NCI-H748 treated with DMSO at 0.1 percent for 48 hours (cell line): Measurements from ENCODE around the gene TRIAP1.
"Not testable (repeated sequence)": the region's sequence is repeated elsewhere in the genome, so short reads cannot be mapped to it uniquely, and the experiment has no call there.

ENCODE experiments used
- DNase-seq: peaks from one replicate; lab custom pipeline; 2025; lab: John Stamatoyannopoulos, UW

The TRIAP1 gene

DNA sequence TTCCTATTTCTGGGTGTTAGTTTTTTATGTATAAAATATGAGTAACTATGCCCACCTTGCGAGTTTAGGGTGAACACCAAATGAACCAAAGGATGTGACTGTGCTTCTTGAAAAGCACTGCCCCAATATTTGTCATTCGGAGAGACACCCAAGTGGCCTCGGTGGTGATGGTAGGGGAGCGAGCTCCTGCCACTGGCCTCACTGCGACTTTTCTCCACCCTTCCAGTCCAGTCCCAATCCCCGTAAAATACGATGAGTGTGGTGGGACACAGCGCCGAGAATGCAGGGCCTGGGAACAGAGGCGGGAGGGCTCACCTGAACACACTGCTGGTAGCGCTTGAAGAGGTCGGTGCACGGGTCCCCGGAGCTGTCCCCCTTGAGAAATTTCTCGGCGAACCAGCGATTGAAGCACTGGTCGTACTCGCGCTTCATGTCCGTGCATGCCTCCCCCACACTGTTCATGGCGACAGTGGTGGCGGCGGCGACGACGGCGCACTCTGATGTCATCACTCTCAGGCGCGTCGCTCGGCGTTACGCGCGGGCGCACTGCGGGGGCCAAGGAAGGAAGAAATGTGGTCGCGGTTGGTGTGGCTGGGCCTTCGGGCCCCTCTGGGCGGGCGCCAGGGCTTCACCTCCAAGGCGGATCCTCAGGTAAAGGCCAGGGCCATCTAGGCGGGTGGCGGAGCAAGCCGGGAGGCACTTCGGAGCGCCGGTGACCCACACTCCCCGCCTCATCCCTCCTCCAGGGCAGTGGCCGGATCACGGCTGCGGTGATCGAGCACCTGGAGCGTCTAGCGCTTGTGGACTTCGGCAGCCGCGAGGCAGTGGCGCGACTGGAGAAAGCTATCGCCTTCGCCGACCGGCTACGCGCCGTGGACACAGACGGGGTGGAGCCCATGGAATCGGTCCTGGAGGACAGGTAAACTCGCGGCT is at the start of gene TRIAP1, which contains the start of gene GATC:
Gene TRIAP1 (minus strand): TSS at position 474 of the 933 bp plus-strand sequence. CDS start 12 bp downstream, at position 462.
Gene GATC (plus strand): TSS at position 534 of the 933 bp plus-strand sequence. CDS start 37 bp downstream, at position 571.
- peak; percentile 67 for DNase-seq

DNA sequence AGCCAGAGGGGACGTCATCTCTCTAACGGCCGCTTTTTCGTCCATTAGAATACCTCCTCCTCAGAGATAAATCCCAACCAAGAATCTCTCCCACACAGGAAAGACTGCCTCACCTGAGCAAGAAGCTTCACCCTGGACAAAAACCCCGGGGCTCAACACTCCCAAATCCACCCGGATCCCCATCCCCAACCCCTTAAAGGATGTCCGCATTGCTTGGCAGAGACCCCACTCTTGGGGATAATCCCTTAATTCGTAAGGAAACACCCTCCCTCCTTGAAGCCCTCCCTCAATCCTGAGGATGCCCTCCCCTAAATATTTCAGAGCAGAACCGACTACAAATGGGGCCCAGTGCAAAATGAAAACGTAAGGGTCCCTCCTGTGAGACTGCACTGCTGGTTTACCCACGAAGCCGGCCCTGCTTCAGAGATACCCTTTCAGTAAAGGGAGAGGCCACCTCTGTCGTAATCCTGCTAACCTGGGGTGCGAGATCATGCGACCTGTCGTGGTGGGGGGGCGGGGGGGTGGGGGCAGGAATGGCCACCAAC is 49.1 kb upstream of the TRIAP1 start:
- no peak for DNase-seq

DNA sequence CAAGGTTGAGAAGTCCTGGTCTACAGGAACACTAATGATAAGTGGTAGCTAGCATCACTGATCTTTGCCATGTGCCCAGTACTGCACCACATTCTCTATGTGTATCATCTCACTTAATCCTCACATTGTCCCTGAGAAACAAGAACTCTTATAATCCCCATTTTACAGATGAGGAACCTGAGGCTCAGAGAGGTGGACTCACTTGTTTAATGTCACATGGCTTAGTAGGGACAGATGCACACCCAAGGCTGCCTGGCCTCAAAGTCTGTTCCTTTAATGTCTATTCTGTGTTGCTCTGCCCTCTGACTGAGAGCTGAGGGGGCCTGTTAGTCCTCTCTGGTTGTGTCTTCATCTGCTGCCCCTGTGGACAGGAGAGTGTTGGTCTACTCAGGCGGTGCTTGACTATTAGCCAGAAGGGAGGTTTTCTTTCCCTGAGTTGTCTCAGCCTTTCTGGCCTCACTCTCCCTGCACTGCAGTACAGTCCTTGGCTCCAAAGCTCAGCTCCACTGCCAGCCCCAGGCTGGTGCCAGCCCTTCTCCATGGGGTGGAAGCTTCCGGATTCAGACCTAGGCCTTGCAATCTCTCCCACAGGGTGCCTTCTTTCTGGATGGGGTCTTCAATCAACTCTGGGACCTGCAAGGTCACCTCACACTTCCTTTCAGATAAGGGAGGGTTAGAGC is 44.8 kb upstream of the TRIAP1 start:
- DNase-seq = no peak

DNA sequence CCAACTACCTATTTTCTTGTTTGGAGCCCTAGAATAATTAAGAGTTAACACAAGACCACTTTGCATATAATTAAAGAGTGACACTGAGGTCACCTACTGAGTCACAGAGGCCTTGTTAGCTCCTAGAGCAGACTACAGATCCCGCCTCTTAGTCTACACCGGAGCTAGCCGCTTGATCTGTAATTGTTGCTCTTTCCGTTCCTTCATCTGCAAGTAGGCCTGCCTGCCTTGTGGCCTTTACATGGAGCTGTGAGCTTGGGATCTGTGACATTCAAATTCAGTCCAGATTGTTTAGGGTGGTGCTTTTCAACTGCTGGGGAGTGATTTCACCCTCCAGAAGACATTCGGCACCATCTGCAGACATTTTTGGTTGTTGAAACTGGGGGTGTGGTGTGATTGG is 44.1 kb upstream of the TRIAP1 start:
- DNase-seq = no peak

DNA sequence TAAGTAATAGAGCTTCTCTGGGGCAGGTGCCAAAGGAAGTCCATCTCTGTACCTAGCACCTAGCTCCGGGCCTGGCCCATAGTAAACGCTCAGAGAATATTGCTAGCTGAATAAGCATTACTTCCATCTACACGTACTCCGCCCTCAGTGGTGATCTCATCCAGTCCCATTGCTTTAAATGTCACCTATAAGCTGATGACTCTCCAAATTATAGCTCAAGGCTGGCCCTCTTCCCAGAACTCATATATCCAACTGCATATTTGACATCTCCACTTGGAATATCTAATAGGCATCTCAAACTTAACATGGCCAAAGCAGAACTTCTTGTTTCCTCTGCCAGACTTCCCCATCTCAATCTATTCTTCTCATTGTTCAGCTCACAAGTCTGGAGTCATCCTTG is 42.8 kb upstream of the TRIAP1 start:
- DNase-seq = no peak

DNA sequence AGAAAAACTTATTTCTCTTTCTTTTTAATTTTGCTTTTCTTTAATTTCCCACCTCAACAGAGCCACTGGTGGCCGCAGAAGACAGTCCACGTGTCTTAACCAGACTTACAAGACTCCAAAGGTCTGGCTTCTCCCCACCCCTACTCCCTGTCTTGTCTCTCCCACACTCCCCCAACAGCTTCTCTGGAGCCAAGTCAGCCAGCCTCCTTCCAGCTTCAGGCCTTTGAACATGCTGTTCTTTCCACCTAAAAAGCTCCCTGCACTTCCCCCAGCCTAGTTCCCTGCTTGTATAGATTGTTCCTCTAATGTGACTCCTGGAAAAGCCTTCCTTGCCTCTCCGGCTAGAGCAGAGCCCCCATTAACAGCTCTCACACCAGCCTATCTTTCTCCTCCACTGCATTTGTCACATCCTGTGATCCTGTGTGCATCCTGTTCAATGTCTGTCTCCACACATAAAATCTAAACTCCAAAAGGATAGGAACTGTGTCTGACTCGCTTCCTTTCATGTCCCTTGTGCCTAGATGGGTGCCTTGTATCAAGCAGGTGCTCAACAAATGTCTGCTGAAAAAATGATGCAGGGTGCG is 42.0 kb upstream of the TRIAP1 start:
- DNase-seq = no peak

DNA sequence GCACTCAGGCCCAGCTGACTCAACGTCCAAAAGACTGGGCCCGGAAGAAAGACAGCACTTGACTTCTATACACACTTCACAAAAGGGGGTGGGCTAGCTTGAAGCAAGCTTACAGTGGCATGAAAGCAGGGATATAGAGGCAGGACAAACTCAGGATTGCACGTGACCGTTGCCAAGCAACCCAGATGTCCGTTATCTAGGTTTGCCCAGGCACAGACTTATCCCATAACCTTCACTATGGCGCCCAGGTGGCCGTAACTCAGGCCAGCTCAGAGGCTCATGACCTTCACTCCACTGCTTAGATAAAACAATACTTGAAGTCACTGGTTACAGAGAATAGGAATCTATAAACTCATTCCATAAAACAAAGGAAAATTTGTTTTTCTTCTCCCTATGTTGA is 41.4 kb upstream of the TRIAP1 start:
- DNase-seq = not testable (repeated sequence)

DNA sequence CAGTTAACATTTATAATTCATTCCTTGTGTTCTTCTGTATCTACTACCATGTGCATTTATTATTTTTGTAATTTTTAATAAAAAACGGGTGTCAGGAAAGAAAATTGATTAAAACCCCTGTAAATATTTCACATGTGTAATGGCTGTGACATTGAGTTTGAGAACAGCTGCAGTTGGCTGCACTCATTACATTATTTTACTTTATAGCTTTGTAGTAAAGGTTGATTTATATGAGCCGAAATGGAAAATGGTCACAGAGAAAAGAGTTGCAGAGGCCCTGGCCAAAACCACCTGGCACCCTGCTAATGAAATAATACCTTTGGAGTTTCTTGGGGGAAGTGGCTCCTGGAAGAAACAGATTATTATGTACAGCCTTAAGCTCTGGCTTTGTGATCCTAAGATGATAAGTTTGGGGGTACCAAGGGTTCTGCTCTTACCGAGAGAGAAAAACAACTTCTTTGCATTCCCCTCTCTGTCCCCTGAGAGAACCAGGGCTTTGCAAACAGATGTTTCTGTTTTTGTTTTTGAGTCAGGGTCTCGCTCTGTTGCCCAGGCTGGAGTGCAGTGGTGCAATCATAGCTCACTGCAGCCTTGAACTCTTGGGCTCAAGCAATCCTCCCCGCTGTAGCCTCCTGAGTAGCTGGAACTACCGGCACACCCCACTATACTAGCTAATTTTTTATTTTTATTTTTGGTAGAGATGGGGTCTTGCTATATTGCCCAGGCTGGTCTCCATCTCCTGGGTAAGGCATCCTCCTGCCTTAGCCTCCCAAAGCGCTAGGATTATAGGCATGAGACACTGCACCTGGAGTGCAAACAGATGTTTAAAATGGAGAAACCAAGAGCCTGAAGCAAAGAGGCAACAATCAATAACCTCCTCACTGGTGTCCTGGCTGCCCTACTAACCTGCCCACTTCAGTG is 40.0 kb upstream of the TRIAP1 start:
- no peak for DNase-seq

DNA sequence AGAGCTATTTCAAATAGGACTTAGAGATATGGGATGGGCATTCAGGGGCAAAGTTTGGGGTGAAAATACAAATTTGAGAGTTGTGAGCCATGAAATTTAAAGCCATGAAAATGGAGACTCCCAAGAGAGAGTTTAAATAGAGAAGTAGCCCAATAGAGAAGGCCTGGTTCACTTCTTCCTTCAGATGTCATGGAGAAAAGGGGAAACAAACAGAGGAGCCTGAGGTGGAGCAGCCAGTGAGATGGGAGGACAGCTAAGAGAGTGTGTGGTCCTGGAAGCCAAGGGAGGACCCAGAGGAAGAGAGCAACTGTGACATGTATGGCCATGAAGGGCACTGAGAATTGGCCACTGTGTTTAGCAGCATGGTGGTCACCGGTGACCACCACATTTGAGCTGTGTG is 37.4 kb upstream of the TRIAP1 start:
- DNase-seq = no peak

DNA sequence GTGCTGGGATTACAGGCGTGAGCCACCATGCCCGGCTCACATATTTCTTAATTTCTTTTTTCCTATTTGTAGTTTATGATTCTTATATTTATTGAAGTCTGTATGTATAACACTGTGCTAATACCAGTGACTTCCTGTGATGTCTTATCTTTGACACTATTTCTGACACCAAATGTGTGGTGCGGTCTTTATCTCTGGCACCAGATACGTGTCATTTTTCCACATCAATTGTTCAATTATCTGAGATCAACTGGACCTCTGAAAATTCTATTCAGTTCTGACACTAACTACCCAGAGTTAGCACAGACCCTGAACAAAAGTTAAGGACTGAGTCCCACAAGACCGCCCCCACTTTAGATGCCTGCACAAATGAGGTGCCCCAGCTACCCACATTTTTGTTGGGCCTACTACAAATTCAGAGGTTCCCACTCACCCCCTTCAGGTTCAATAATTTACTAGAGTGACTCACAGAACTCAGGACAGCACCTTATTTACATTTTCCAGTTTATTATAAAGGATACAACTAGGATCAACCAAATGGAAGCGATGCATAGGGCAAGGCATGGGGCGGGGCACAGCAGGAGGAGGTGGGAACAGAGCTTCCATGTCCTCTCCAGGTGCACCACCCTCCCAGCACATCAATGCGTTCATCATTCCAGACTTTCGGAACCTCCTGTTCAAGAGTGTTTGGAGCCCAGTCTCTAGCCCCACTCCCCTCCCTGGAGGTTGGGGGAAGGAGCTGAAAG is 35.0 kb upstream of the TRIAP1 start:
- DNase-seq = no peak

DNA sequence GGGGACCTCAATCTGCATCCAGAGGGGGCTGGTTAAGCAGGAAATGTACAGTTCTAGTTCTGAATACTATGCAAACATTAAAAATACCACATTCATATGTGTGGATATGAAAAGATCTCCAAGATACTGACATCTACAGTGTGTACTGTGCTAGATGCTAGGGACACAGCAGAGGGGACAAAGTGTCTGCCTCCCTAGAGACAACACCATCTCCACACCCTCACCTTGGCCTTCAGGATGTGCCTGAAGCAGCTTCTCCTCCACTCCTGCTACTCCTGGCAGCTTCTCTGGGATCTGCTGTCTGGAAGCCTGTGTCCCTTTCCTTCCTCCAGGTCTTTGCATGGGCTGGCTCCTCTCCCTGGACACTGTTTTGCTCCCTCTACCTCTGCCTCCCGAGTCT is 34.0 kb upstream of the TRIAP1 start:
- DNase-seq = no peak

DNA sequence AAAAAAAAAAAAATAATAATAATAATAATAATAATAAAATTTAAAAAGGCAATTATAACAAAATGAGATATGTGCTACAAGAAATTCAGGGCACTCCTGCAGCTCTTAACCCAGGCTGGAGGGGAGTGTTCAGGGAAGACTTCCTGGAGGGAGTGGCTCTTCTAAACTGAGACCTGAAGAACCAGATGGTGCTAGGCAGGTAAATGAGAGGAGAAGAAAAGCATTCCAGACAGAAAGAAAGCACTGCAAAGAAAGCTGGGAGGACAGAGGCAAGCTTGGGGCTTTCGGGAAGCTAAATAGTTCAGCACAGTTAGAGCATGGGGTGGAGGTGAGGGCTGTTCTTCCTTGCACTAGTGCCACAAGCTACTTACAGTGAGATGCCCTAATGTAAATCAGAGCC is 33.3 kb upstream of the TRIAP1 start:
- DNase-seq = no peak

DNA sequence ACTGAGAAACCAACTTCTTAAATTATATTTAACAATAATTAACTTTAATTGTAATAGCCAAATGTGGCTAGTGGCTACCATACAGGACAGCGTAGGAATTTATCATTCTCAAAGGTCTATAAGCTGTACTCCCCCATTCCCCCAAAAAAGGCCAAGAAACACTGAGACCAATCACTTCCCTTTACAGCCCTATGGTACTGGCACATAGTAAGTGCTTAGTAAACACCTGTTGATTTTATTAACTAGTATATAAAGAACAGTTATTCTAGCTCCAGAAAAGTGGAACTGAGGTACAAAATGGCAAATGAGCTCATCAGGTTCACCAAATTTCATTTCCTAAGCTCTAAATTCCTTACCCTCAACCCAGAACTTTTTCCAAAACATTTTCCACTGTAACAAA is 29.5 kb upstream of the TRIAP1 start:
- DNase-seq = no peak

DNA sequence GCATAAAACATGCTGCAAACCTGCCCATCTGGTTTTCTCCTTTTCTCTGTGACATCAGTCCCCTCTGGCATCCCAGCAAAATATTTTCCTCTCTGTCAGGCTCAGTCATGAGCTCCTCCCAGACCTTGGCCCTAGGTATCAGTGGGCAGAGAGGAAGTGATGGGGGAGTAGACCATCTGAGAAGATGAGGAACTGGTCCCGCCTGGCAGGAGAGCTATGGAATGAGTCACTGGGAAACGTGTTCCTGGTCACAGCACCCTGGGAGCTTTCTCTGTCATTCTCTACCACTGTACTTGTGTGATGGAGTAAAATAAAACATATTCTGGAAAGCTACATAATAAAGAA is 28.4 kb upstream of the TRIAP1 start:
- DNase-seq = no peak

DNA sequence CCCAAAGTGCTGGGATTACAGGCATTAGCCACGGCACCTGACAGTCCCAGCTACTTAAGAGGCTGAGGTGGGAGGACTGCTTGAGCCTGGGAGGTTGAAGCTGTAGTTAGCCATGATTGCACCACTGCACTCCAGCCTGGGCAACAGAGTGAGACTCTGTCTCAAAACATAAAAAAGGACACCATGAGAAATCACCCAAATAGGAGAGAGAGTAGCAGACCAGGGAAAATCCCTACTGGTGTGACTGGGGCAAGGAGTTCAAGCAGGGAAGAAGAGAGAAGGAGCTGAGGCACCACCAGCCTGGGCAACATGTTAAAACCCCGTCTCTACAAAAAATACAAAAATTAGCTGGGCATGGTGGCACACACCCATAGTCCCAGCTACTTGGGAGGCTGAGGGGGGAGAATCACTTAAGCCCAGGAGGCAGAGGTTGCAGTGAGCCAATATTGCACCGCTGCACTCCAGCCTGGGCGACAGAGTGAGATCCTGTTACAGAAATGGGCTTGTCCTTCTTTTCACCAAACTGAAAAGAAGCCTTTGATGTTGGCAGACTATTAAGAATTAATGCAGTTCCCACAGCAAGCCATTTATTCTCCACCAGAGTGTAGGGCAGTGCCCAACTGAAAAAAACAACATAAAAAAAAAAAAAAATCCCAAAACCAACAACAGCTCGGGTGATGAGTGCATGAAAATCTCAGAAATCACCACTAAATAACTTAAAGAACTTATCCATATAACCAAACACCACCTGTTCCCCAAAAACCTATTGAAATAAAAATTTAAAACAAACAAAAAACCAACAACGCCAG is 27.8 kb upstream of the TRIAP1 start:
- DNase-seq = no peak

DNA sequence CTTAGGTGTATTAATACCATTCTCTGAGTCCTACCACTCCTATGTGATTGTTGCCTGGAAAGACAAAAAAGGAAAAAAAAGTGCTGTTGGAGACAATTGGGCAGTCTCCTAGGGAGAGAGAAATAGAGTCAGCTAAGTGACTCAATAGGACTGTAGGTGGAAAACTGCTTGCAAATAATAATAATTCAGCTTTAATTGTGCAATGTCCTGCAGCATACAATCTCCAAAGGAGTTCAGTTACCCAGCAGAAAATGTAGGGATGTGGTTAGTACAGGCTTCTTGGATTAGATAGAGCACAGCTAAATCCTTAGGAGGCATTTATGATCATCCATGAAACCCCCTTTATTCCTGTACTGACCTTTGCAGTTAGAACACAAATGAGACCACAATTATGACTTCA is 26.3 kb upstream of the TRIAP1 start:
- DNase-seq = no peak

DNA sequence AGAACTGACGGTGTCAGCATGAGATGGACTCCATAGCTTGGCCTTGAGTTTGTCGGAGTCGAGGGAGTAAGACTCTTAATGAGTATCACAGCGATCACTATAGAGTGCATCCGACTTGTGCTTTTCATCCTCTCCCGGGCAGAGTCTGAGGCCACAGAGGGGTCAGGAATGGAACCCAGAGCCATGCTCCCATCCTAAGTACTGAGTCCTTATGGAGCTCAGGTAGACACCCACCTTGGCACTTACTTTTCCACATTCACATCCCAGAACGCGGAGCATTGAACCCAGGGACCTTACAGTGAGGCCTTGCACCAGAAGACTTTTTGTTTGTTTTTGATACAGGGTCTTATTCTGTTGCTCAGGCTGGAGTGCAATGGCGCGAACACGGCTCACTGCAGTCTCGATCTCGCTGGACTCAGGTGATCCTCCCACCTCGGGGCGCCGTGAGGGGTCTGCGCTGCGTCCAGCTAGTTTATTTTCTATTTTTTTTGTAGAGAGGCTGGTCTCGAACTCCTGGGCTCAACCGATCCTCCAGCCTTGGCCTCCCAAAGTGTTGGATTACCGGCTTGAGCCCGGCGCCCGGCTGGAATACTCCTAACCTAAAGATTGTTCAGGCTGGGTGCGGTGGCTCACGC is 24.1 kb upstream of the TRIAP1 start:
- DNase-seq = no peak

DNA sequence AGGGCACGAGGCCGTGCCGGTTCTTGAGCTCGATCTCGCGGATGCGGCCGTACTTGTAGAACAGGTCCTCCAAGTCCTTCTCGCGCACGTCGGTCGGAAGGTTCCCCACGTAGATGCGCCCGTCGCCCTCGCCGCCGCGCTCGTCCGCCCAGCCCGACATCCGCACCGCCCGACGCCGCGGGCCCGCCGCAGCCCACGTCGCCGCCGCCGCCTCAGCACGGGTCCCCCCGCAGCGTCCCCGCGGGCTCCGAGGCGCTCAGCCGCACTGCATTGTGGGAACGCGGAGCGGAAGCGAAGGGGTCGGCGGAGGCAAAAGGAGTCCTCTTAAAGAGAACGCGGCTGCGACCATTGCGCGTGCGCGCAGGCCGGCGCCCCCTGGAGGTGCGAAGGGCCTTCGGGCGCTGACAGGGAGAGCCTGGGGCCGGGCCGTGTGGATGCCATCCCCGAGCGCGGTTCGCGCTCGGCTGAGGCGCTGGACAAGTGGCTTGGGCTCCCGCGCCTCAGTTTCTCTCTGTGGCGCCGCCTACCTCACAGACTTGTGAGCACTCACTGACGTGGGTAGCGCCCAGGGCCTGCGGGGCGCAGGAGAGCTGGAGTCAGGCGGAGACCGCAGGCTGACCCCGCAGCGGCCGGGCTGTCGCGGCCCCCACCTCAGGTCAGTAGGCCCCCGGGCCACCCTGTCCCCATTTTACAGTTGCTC is 23.4 kb upstream of the TRIAP1 start, which contains the start of gene SRSF9:
Gene SRSF9 (minus strand): TSS at position 299 of the 700 bp plus-strand sequence. CDS start 139 bp downstream, at position 160.
- peak; percentile 85 for DNase-seq
